Fibroblast of villous mesenchyme (primary cell): ENCODE data around the gene FAM120B. TPM values are rescaled to one million over a fixed set of nuclear protein-coding genes. Genes with fewer than 3 reads are reported as not detected.
"Not testable (repeated sequence)": the region's sequence is repeated elsewhere in the genome, so short reads cannot be mapped to it uniquely, and the experiment has no call there.

Experiments
- DNase-seq: peaks from one replicate; pipeline ENCODE4 v3.0.0-alpha.2; 2010; ENCODE audit warnings: low read depth
- H3K4me3 ChIP-seq: 2 replicates; pipeline ENCODE4 v1.5.1; 2011; ENCODE audit warnings: low read depth, mild to moderate bottlenecking, low read length
- total RNA-seq: library from RNA; depleted of rRNA; stranded (reverse); fragments of >200 nt; gene quantifications from 2 replicates; pipeline ENCODE4 v1.2.3, GENCODE V29; 2012
- TF ChIP-seq, protein P1 (sequence below): IDR thresholded peaks from 2 replicates; pipeline ENCODE4 v1.5.1; 2012; ENCODE audit warnings: low read depth, mild to moderate bottlenecking, low read length; ENCODE audit not compliant: insufficient read depth

Gene FAM120B
- total RNA-seq, 1 donor, result 17.3 TPM

DNA sequence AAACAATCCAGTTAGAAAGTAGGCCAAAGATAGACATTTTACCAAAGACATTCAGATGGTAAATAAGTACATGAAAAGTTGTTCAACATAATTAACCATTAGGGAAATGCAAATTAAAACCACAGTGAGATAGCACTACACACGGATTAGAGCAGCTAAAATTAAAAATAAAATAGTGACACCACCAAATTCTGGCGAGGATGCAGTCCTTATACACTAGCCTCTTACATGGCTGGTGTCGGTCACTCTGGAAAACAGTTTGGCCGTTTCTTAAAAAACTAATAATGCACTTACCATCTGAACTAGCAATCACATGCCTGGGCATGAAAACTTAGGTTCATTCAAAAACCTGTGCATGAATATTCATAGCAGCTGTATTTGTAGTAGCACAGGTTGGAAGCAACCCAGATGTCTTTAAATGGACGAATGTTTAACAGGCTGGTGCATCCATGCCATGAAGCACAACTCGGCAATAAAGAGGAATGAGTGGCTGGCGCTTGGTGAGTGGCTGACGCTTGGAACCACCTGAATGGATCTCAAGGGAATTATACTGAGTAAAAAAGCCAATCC is 77.0 kb downstream of the FAM120B start:
- no peak for DNase-seq
- TF ChIP-seq, protein P1, sequence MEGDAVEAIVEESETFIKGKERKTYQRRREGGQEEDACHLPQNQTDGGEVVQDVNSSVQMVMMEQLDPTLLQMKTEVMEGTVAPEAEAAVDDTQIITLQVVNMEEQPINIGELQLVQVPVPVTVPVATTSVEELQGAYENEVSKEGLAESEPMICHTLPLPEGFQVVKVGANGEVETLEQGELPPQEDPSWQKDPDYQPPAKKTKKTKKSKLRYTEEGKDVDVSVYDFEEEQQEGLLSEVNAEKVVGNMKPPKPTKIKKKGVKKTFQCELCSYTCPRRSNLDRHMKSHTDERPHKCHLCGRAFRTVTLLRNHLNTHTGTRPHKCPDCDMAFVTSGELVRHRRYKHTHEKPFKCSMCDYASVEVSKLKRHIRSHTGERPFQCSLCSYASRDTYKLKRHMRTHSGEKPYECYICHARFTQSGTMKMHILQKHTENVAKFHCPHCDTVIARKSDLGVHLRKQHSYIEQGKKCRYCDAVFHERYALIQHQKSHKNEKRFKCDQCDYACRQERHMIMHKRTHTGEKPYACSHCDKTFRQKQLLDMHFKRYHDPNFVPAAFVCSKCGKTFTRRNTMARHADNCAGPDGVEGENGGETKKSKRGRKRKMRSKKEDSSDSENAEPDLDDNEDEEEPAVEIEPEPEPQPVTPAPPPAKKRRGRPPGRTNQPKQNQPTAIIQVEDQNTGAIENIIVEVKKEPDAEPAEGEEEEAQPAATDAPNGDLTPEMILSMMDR, result no peak
- no peak overlapping the region for H3K4me3 ChIP-seq

DNA sequence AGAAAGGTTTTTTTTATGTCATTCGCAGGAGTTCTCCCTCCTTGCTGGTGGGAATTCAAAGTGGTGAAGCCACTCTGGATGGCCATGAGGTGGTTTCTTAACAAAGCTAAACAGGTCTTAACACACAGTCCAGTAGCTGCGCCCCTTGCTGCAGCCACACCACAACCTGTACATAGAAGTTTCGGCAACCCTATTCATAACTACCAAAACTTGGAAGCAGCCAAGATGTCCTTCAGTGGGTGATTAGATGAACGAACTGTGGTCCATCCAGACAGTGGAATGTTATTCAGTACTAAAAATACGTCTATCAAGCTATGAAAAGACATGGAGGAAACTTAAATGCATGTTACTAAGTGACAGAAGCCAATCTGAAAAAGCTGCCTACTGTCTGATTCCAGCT is 78.9 kb downstream of the FAM120B start:
- DNase-seq, result no peak
- H3K4me3 ChIP-seq, result no peak overlapping the region
- TF ChIP-seq, protein P1, result no peak

DNA sequence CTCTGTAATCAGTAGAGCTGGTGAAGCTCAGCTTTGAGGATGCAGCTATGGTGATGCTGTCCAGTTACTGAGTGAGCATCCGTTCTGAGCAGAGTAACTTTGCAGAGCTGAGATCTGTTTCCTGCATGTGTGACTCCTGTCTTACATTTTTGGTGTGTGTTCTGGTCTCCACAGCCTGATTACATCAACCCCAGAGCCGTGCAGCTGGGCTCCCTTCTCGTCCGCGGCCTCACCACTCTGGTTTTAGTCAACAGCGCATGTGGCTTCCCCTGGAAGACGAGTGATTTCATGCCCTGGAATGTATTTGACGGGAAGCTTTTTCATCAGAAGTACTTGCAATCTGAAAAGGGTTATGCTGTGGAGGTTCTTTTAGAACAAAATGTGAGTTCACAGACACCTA is 81.6 kb downstream of the FAM120B start:
- DNase-seq, result peak; percentile 76
- TF ChIP-seq, protein P1, result no peak
- no peak overlapping the region for H3K4me3 ChIP-seq

DNA sequence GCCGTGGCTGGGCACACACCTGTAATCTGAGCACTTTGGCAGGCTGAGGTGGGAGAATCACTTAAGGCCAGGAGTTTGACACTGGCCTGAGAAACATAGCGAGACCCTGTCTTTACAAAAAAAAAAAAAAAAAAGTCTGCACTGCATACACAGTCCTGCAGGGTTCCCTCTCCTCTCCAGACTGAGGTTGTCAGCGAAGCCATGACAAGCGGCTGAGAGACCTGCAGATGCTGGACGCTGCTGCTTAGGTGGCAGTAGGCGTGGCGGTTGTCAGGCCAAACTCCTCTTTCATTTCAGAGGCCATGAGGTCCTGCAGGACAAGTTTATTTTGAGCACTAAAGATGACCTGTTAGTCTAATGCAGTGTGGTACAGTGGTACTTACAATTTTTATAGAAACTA is 86.5 kb downstream of the FAM120B start:
- TF ChIP-seq, protein P1, result no peak
- DNase-seq, result no peak
- no peak overlapping the region for H3K4me3 ChIP-seq

DNA sequence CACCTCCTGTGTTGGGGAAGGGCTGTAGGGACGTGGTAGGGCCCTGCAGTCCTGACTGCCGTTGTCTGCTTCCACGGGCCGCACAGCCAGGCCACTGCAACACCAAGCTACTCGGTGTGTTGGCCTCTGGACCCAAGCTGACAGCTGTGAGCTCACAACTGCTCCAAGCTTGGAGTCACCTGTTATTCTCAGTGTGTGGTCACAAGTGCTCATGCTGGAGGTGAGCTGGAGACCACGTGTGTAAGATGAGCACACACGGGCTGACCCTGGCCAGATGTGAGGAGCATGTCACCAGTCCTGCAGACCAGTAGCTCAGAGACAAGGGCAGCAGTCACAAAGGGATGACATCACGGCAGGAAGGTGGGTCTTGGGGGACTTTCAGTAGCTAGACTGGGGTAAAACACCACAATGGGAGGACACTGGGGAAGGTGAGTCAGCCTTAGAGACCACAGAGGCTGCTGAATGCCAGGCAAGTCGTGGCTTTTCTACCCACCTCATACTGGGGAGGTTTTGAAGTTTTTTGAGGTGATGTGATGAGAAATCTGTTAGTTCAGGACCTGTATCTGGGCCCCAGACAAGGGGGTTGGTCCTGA is 87.3 kb downstream of the FAM120B start:
- H3K4me3 ChIP-seq, result no peak overlapping the region
- TF ChIP-seq, protein P1, result no peak
- DNase-seq, result no peak

DNA sequence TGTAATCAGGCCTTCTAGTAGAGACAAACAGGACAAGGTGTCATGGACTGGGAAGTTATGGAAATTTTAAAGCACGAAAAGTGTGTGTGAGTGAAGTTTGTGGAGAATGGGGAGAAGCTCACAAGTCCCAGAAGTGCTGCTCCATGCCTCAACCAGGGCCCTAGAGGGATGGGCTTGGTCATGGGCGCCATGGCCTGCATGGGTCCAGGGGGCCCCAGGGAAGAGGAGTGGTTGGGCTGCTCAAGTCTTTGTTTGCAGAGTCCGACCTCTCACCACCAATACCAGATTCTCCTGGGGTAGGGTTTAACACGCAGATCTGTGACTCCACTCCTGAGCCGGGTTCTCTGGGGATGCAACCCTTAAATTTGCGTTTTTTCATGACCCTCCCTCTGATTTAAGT is 88.4 kb downstream of the FAM120B start:
- TF ChIP-seq, protein P1, result no peak
- no peak overlapping the region for H3K4me3 ChIP-seq
- no peak for DNase-seq

DNA sequence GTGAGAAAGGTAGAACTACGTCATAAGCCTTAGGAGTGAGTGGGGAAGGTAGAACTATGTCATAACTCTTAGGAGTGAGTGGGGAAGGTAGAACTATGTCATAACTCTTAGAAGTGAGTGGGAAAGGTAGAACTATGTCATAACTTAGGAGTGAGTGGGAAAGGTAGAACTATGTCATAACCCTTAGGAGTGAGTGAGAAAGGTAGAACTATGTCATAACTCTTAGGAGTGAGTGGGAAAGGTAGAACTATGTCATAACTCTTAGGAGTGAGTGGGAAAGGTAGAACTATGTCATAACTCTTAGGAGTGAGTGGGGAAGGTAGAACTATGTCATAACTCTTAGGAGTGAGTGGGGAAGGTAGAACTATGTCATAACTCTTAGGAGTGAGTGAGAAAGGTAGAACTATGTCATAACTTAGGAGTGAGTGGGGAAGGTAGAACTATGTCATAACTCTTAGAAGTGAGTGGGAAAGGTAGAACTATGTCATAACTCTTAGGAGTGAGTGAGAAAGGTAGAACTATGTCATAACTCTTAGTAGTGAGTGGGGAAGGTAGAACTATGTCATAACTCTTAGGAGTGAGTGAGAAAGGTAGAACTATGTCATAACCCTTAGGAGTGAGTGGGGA is 92.3 kb downstream of the FAM120B start:
- DNase-seq, H3K4me3 ChIP-seq: not testable (repeated sequence)

DNA sequence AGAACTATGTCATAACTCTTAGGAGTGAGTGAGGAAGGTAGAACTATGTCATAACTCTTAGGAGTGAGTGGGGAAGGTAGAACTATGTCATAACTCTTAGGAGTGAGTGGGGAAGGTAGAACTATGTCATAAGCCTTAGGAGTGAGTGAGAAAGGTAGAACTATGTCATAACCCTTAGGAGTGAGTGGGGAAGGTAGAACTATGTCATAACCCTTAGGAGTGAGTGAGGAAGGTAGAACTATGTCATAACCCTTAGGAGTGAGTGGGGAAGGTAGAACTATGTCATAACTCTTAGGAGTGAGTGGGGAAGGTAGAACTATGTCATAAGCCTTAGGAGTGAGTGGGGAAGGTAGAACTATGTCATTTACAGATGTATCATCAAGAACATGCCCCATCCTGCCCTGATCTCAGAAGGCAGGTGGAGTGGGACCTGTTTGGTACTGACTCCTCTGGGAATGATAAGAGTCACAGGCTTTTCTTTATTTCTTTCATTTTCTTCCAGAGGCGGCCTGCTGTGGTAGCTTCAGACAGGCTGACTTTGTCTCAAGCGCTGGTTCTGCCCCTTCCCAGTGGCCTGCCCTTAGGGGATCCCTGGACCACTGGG is 93.5 kb downstream of the FAM120B start:
- not testable (repeated sequence) for H3K4me3 ChIP-seq, DNase-seq
